ACC112 (cell line): ENCODE measurements around the gene ATRNL1.
A peak's percentile ranks its signal among the peaks of the same experiment; 100 is the strongest.
"Not testable (repeated sequence)": the region's sequence is repeated elsewhere in the genome, so short reads cannot be mapped to it uniquely, and the experiment has no call there.

Source experiments
- H2AFZ ChIP-seq: fragments of 200-600 bp; sonication (generic); one replicate; pipeline ENCODE4 v1.6.0; 2017; ENCODE audit warnings: antibody characterized with exemption, low read length; ENCODE audit not compliant: unreplicated experiment
- H3K27ac ChIP-seq: fragments of 200-600 bp; sonication (generic); 2 replicates; pipeline ENCODE4 v1.5.1; 2014; ENCODE audit warnings: low read depth, mild to moderate bottlenecking, antibody characterized with exemption, low read length, moderate library complexity
- H3K27me3 ChIP-seq: fragments of 200-600 bp; sonication (generic); 2 replicates; pipeline ENCODE4 v1.6.1; 2014; ENCODE audit warnings: mild to moderate bottlenecking, antibody characterized with exemption, low read length, moderate library complexity, mixed read lengths; ENCODE audit not compliant: insufficient read depth
- H3K36me3 ChIP-seq: fragments of 200-600 bp; sonication (generic); 2 replicates; pipeline ENCODE4 v1.6.1; 2016; ENCODE audit warnings: mild to moderate bottlenecking, antibody characterized with exemption, low read length, moderate library complexity, mixed read lengths; ENCODE audit not compliant: insufficient read depth
- H3K4me1 ChIP-seq: fragments of 200-600 bp; sonication (generic); one replicate; pipeline ENCODE4 v1.6.1; 2016; ENCODE audit warnings: low read length, mixed read lengths; ENCODE audit not compliant: insufficient read depth, unreplicated experiment, control insufficient read depth
- H3K4me3 ChIP-seq: fragments of 200-600 bp; sonication (generic); 2 replicates; pipeline ENCODE4 v1.5.1; 2014; ENCODE audit warnings: mild to moderate bottlenecking, low read depth, low read length
- H3K79me2 ChIP-seq: fragments of 200-600 bp; sonication (generic); one replicate; pipeline ENCODE4 v1.6.0; 2016; ENCODE audit warnings: low read length; ENCODE audit not compliant: control insufficient read depth, unreplicated experiment, insufficient read depth

Gene ATRNL1

DNA sequence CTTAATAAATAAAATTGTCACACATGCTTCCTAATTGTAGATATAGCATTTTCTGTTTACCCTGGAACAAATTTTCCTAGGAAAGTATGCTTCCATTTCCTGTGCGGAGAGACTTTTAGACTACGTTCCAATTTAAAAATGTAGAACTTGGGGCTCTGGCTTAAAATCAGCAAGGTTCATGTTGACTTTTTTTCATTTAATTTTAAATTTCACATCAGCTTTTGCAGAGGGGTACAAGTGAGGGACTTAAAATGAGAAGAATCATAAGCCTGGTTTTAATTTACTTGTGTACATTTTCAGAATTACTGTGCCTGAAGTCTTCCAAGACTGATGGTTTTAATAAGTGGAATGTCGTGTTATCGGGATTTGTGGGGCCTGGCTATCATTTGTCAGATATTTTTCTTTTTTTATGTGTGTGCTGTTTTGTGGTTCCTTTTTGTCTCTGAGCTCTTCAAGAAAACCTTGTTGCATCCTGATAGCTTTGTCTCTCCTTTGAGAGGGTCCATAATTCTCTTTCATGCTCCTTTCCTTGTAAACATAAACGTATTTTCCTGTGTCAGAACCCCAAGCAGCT, 8.8 kb upstream of the ATRNL1 start:
- Histone ChIP-seq H3K79me2 (no peaks in the 10 kb centered on the region), H3K4me1 (no peaks in the 10 kb centered on the region), H3K4me3 (no peak overlapping the region), H3K27me3 (0 out of 2 replicates have a peak, but pooled peaks cover 4% of the 10 kb centered on the region), H3K36me3 (no peaks in the 10 kb centered on the region), H2AFZ (peak overlapping the region; percentile 3), H3K27ac (no peak overlapping the region)

GRCh38 chr10:115091161-115091560, 2.0 kb upstream of the ATRNL1 start:
- H3K27ac ChIP-seq = no peak overlapping the region
- H3K27me3 ChIP-seq = peaks cover 40% of the 10 kb centered on the region
- H3K4me3 ChIP-seq = no peak overlapping the region
- no peaks in the 10 kb centered on the region for H3K79me2 ChIP-seq
- H3K4me1 ChIP-seq = no peaks in the 10 kb centered on the region
- no peaks in the 10 kb centered on the region for H3K36me3 ChIP-seq
- H2AFZ ChIP-seq = no peak overlapping the region

DNA sequence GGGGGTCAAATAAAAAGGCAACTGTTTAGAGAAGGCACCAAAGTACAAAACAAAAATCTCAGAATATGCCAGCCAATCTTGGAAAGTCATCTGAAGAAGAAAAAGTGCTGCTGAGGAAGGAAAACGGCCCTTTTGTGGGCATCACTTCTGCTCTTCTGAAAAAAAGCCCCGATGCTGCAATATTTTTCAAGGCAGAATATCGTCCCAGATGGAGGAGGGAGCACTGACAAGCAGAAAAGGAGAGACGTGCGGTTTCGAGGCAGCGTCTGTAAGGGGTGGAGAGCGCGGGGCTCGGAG, 959 bp upstream of the ATRNL1 start:
- Histone ChIP-seq H3K4me1 (no peaks in the 10 kb centered on the region), H3K4me3 (peak overlapping the region; percentile 87), H2AFZ (peak overlapping the region; percentile 93), H3K36me3 (no peaks in the 10 kb centered on the region), H3K27ac (no peak overlapping the region), H3K27me3 (peaks cover 41% of the 10 kb centered on the region), H3K79me2 (no peaks in the 10 kb centered on the region)

- Histone ChIP-seq H3K36me3 (no peaks in the 10 kb centered on the region), H3K4me3 (peak overlapping the region; percentile 87), H3K4me1 (no peaks in the 10 kb centered on the region), H3K79me2 (no peaks in the 10 kb centered on the region), H3K27me3 (peaks cover 41% of the 10 kb centered on the region), H3K27ac (no peak overlapping the region), H2AFZ (peak overlapping the region; percentile 93)
These were observed 445 bp upstream of the ATRNL1 start for GRCh38 chr10:115092555-115093285.

DNA sequence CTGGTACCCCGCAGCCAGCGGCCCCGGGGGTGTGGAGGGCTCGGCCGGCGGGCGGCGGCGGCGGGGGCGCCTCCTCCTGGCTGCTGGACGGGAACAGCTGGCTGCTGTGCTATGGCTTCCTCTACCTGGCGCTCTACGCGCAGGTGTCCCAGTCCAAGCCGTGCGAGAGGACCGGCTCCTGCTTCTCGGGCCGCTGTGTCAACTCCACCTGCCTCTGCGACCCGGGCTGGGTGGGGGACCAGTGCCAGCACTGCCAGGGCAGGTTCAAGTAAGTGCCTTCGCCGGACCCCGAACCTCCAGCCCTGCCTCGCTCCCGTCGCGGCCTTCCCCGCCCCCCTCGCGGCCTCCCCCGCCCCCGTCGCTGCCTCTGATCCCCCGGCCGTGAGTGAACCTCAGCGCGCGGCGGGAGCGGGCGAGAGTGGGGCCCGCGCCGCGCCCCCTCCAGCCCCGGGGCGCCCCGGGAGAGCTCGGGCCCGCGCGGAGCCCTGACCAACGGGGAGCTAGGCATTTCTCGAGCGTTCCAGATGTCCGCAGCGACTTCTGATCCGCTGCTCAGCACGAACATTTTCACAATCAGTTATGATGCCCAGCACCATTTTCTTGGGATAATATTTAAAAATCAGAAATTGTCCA, 727 bp downstream of the ATRNL1 start:
- Histone ChIP-seq H2AFZ (peak overlapping the region; percentile 93), H3K4me1 (no peaks in the 10 kb centered on the region), H3K36me3 (no peaks in the 10 kb centered on the region), H3K27ac (no peak overlapping the region), H3K4me3 (peak overlapping the region; percentile 87), H3K27me3 (peaks cover 41% of the 10 kb centered on the region), H3K79me2 (no peaks in the 10 kb centered on the region)

GRCh38 chr10:115094416-115095140, 1.4 kb downstream of the ATRNL1 start:
- H3K4me1 ChIP-seq = no peaks in the 10 kb centered on the region
- H2AFZ ChIP-seq = no peak overlapping the region
- peaks cover 37% of the 10 kb centered on the region for H3K27me3 ChIP-seq
- H3K4me3 ChIP-seq = peak overlapping the region; percentile 87
- H3K27ac ChIP-seq = no peak overlapping the region
- H3K79me2 ChIP-seq = no peaks in the 10 kb centered on the region
- H3K36me3 ChIP-seq = no peaks in the 10 kb centered on the region

DNA sequence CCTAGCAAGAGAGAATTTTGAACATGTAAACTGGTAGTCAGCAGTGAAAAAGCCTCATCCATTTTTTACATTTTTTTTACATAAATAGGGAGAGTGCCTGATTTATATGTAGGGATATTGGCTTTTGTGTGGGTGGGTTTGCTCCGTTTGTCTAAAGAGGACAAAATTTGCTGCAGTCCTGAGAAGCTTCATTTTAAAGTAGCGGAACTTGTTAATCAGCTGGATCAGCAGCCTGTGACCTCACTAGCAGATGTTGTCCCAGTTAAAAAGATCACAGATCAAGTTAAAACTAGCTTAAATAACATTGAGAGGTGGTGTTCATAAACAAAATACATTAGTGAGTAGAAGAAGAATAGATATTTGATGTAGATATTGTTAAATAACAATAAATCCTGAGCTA, 2.6 kb downstream of the ATRNL1 start:
- no peak overlapping the region for H3K27ac ChIP-seq
- no peak overlapping the region for H2AFZ ChIP-seq
- peaks cover 37% of the 10 kb centered on the region for H3K27me3 ChIP-seq
- no peak overlapping the region for H3K4me3 ChIP-seq
- no peaks in the 10 kb centered on the region for H3K79me2 ChIP-seq
- H3K36me3 ChIP-seq = no peaks in the 10 kb centered on the region
- no peaks in the 10 kb centered on the region for H3K4me1 ChIP-seq

GRCh38 chr10:115103700-115104099, 10.5 kb downstream of the ATRNL1 start:
- Histone ChIP-seq H3K36me3 (no peaks in the 10 kb centered on the region), H3K4me1 (no peaks in the 10 kb centered on the region), H3K4me3 (no peak overlapping the region), H3K27ac (no peak overlapping the region), H3K79me2 (no peaks in the 10 kb centered on the region), H3K27me3 (no peaks in the 10 kb centered on the region), H2AFZ (no peak overlapping the region)

DNA sequence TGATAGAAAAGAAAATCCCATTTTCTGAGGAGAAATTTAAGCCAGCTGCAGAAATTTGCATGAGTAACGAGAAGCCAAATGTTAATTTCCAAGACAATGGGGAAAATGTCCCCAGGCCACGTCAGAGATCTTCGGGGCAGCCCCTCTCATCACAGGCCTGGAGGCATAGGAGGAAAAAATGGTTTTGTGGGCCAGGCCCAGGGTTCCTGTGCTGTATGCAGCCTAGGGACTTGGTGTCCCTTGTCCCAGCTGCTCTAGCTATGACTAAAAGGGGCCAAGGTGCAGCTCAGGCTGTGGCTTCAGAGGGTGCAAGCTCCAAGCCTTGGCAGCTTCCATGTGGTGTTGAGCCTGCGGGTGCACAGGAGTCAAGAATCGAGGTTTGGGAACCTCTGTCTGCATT, 12.2 kb downstream of the ATRNL1 start:
- not testable (repeated sequence) for H3K79me2 ChIP-seq, H3K36me3 ChIP-seq, H3K4me3 ChIP-seq

DNA sequence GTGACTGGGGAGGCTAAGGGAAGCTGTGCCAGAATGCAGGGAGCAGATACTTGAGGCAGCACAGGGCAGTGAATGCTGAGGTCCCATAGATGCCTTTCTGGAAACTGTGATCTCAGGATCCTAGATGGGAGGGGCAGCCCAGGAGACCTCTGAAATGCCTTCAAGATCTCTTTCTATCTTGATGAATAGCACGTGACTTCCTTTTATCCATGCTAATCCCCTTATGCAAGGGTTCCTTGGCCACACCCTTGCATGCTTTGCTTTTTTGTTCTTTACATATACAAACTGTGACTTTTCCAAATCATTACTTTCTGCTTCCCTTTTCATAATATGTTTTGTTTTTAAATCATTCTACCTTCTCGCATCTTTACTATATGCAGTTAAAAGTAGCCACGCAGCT, 14.7 kb downstream of the ATRNL1 start:
- Histone ChIP-seq H3K4me3 (no peak overlapping the region), H3K36me3 (no peaks in the 10 kb centered on the region), H3K79me2 (no peaks in the 10 kb centered on the region)

More for the DNA sequence above, 12.2 kb downstream of the ATRNL1 start:
- H2AFZ ChIP-seq, H3K27me3 ChIP-seq, H3K27ac ChIP-seq, H3K4me1 ChIP-seq: not testable (repeated sequence)

More for the DNA sequence above, 14.7 kb downstream of the ATRNL1 start:
- H3K27ac ChIP-seq = no peak overlapping the region
- no peak overlapping the region for H2AFZ ChIP-seq
- no peaks in the 10 kb centered on the region for H3K4me1 ChIP-seq
- H3K27me3 ChIP-seq = no peaks in the 10 kb centered on the region
